Activated CD8-positive, alpha-beta memory T cell treated with anti-CD3 and anti-CD28 coated beads, Interleukin-2, amount 50 U/mL, for 24 hours (primary cell): ENCODE results near the gene ZBTB38.

ENCODE experiments used
- DNase-seq: peaks from one replicate; pipeline ENCODE4 v3.0.0-alpha.2; 2020; ENCODE audit errors: extremely low read depth

Gene ZBTB38

GRCh38 chr3:141368062-141368924, at the start of gene ZBTB38:
ZBTB38 (plus strand) TSS chr3:141368504; CDS start chr3:141442389, 73,885 bp downstream.
- no peak for DNase-seq

GRCh38 chr3:141320399-141321108, 47.8 kb upstream of the ZBTB38 start:
- no peak for DNase-seq

- DNase-seq: no peak
Observed at GRCh38 chr3:141321109-141321497, 47.2 kb upstream of the ZBTB38 start.

GRCh38 chr3:141323936-141324704, 44.2 kb upstream of the ZBTB38 start:
- no peak for DNase-seq

GRCh38 chr3:141326123-141326522, 42.2 kb upstream of the ZBTB38 start:
- DNase-seq: no peak

- no peak for DNase-seq
Observed at GRCh38 chr3:141326626-141327025, 41.7 kb upstream of the ZBTB38 start.

GRCh38 chr3:141328286-141329166, 39.8 kb upstream of the ZBTB38 start:
- DNase-seq: no peak

GRCh38 chr3:141330235-141330634, 38.1 kb upstream of the ZBTB38 start:
- no peak for DNase-seq

- DNase-seq: no peak
Observed at GRCh38 chr3:141330718-141331376, 37.5 kb upstream of the ZBTB38 start.

GRCh38 chr3:141331377-141332318, 36.7 kb upstream of the ZBTB38 start:
- no peak for DNase-seq

GRCh38 chr3:141332416-141332815, 35.9 kb upstream of the ZBTB38 start:
- DNase-seq: no peak

GRCh38 chr3:141333836-141334626, 34.3 kb upstream of the ZBTB38 start:
- DNase-seq: no peak

GRCh38 chr3:141334627-141335250, 33.6 kb upstream of the ZBTB38 start:
- no peak for DNase-seq

- no peak for DNase-seq
Observed at GRCh38 chr3:141335531-141336061, 32.7 kb upstream of the ZBTB38 start.

- DNase-seq: no peak
Observed at GRCh38 chr3:141336672-141337522, 31.4 kb upstream of the ZBTB38 start.

- DNase-seq: no peak
Observed at GRCh38 chr3:141337523-141337854, 30.8 kb upstream of the ZBTB38 start.

- no peak for DNase-seq
Observed at GRCh38 chr3:141337991-141338390, 30.3 kb upstream of the ZBTB38 start.
